Measurements from ENCODE around the gene BRD7. TPM values are rescaled to one million over a fixed set of nuclear protein-coding genes. Genes with fewer than 3 reads are reported as not detected.

The BRD7 gene
- 55.8 TPM for total RNA-seq

GRCh38 chr16:50368410-50369132 lies at the start of gene BRD7:
Gene BRD7, minus strand, starts transcription at chr16:50368988. Its CDS starts 214 bp downstream, at chr16:50368774.

DNA sequence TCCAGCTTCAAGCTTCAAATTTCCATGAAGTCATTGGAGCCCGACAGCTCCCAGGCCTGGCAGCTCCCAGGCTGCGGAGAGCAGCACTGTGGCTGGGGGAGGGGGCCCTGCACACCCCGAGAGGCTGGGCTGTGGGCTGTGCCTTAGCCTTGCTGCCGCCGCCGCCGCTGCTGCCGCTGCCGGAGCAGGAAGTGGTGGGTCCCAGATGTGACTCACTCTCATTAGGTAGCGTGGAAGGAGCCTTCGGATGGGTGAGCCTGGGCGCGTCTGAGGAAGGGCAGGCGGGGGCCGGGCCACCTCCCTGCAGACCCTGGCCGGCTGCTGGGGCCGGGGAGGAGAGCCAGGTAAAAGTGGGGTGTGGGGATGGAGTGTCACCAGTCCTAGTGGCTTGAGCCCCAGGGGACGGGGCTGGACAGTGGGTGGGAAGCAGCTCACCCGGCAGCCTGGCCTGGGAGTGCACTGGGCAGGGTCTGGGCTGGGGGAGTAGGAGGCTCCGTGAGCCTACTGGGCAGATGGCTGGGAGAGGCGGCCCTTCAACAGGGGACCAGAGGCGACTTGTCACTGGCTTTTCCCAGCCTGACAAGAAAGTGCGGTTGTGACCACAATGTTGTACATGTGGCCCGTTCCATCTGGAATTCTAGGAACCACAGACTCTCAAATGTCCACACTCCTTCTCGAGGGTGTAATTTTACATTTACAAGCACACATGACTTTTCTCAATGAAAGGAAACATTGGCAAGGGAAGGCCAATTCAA lies 102.3 kb downstream of the BRD7 start, which contains the start of gene ADCY7:
TSS of gene ADCY7 (plus strand) at position 215 of the 755 bp plus-strand sequence. CDS start 21,629 bp downstream, outside the sequence.

Small RNAs within 50 kb of the gene (small RNA-seq; reads per million reads assigned to genes)
- gene MIR6771, result not detected

Other genes starting within 250 kb of the BRD7 start
- gene TENT4B, start 215.7 kb downstream of the BRD7 start, total RNA-seq, result 30.4 TPM
- gene ADCY7, start 102.4 kb downstream of the BRD7 start, total RNA-seq, result 14.1 TPM
- gene NKD1, start 179.4 kb upstream of the BRD7 start, total RNA-seq, result 10.6 TPM

Data from diencephalon (tissue), 1 donor.